Colonic mucosa (tissue), 4 donors: ENCODE measurements around the gene ABHD3. TPM values are rescaled to one million over a fixed set of nuclear protein-coding genes. Genes with fewer than 3 reads are reported as not detected.
"Not testable (repeated sequence)": the region's sequence is repeated elsewhere in the genome, so short reads cannot be mapped to it uniquely, and the experiment has no call there.

Experiments used
- DNase-seq: peaks from one replicate; pipeline ENCODE4 v3.0.0-alpha.2; 2020
- H3K27ac ChIP-seq: fragments of 200-600 bp; one replicate; pipeline ENCODE4 v1.8.0; 2021
- H3K27me3 ChIP-seq: fragments of 200-600 bp; one replicate; pipeline ENCODE4 v1.8.0; 2021
- H3K36me3 ChIP-seq: fragments of 200-600 bp; one replicate; pipeline ENCODE4 v1.8.0; 2021
- H3K4me1 ChIP-seq: fragments of 200-600 bp; one replicate; pipeline ENCODE4 v1.8.0; 2021; ENCODE audit warnings: mild to moderate bottlenecking
- H3K4me3 ChIP-seq: fragments of 200-600 bp; one replicate; pipeline ENCODE4 v1.8.0; 2021
- H3K9ac ChIP-seq, 2 donors: one replicate each; pipeline ENCODE4 v1.7.0; 2013; ENCODE audit warnings: control low read depth in 2 of 2, low read depth in 2 of 2, low read length in 2 of 2
- H3K9me3 ChIP-seq: fragments of 200-600 bp; one replicate; pipeline ENCODE4 v1.8.0; 2021
- CTCF ChIP-seq: fragments of 200-600 bp; IDR thresholded peaks from one replicate; pipeline ENCODE4 v1.8.0; 2022; ENCODE audit warnings: antibody characterized with exemption, mild to moderate bottlenecking
- intact Hi-C: fragments of 100-400 bp; cut with DNase I; formaldehyde crosslinking; loops from one replicate; pipeline ENCODE4 v1.14.1; 2022
- total RNA-seq, 2 donors: library from RNA; stranded (reverse); fragmentation: NEBNext Ultra II Directional in 1 of 2; extraction: Animal tissue kit (Norgen Biotek cat#: 25700) in 1 of 2; gene quantifications; one replicate each; pipeline ENCODE4 v1.2.1, GENCODE V29; 2021
- donor health status: healthy.
- donor health status: DM: no; HTN: no; CAD: no.
- donor health status: DM: no; HTN: no; CAD: no.

Gene ABHD3
- total RNA-seq, 2 donors from 2014 or later: 69.3 to 105 TPM

- H3K27ac ChIP-seq: no peak overlapping the region
- DNase-seq: no peak
Measured at GRCh38 chr18:21722687-21723086, 18.1 kb upstream of the ABHD3 start.

GRCh38 chr18:21714474-21714873 is 9.9 kb upstream of the ABHD3 start:
- Histone ChIP-seq H3K4me1 (no peaks in the 10 kb centered on the region), H3K27me3 (no peaks in the 10 kb centered on the region), H3K27ac (no peak overlapping the region), H3K36me3 (no peaks in the 10 kb centered on the region), H3K4me3 (no peak overlapping the region), H3K9me3 (no peaks in the 10 kb centered on the region), H3K9ac (no peak overlapping the region)
- DNase-seq: no peak
- no peak for TF ChIP-seq CTCF
- intact Hi-C loops: no loop called here

More at GRCh38 chr18:21722687-21723086, 18.1 kb upstream of the ABHD3 start:
- no peaks in the 10 kb centered on the region for H3K27me3 ChIP-seq
- no peaks in the 10 kb centered on the region for H3K4me1 ChIP-seq
- no peak overlapping the region for H3K9ac ChIP-seq
- H3K36me3 ChIP-seq: no peaks in the 10 kb centered on the region
- H3K4me3 ChIP-seq: no peak overlapping the region
- intact Hi-C loops: no loop called here
- TF ChIP-seq CTCF: no peak
- no peaks in the 10 kb centered on the region for H3K9me3 ChIP-seq

GRCh38 chr18:21707130-21707529 is 2.6 kb upstream of the ABHD3 start:
- H3K9ac ChIP-seq, intact Hi-C loops, H3K27ac ChIP-seq, H3K36me3 ChIP-seq, H3K9me3 ChIP-seq, DNase-seq, H3K4me3 ChIP-seq, H3K4me1 ChIP-seq, H3K27me3 ChIP-seq: not testable (repeated sequence)

- no peaks in the 10 kb centered on the region for H3K27me3 ChIP-seq
- no peak overlapping the region for H3K4me3 ChIP-seq
- no peak for TF ChIP-seq CTCF
- H3K9ac ChIP-seq: no peak overlapping the region
- intact Hi-C loops: no loop called here
- no peaks in the 10 kb centered on the region for H3K36me3 ChIP-seq
- no peaks in the 10 kb centered on the region for H3K9me3 ChIP-seq
- no peak for DNase-seq
- no peak overlapping the region for H3K27ac ChIP-seq
- H3K4me1 ChIP-seq: no peaks in the 10 kb centered on the region
Measured at GRCh38 chr18:21706386-21706865, 1.9 kb upstream of the ABHD3 start.

GRCh38 chr18:21703241-21703820 is 1.2 kb downstream of the ABHD3 start:
- no peaks in the 10 kb centered on the region for H3K36me3 ChIP-seq
- H3K27ac ChIP-seq: peak overlapping the region; percentile 97
- intact Hi-C loops: no loop called here
- H3K4me3 ChIP-seq: peak overlapping the region; percentile 91
- no peak for TF ChIP-seq CTCF
- H3K9ac ChIP-seq: peak overlapping the region; percentile 87 to 94
- H3K9me3 ChIP-seq: no peaks in the 10 kb centered on the region
- no peaks in the 10 kb centered on the region for H3K27me3 ChIP-seq
- peak; percentile 71 for DNase-seq
- H3K4me1 ChIP-seq: no peaks in the 10 kb centered on the region

- no peak overlapping the region for H3K27ac ChIP-seq
- H3K4me3 ChIP-seq: peak overlapping the region; percentile 91
- no peaks in the 10 kb centered on the region for H3K4me1 ChIP-seq
- H3K9ac ChIP-seq: no peak overlapping the region
- H3K36me3 ChIP-seq: no peaks in the 10 kb centered on the region
- no peaks in the 10 kb centered on the region for H3K9me3 ChIP-seq
- DNase-seq: no peak
- H3K27me3 ChIP-seq: no peaks in the 10 kb centered on the region
- no peak for TF ChIP-seq CTCF
- intact Hi-C loops: no loop called here
Measured at GRCh38 chr18:21702602-21703001, 2.0 kb downstream of the ABHD3 start.
